Small intestine (tissue), 7 donors: ENCODE results near the gene PNKD. TPM values are rescaled to one million over a fixed set of nuclear protein-coding genes. Genes with fewer than 3 reads are reported as not detected.

Source experiments
- DNase-seq, 2 donors: peaks; one replicate each; pipeline versions ENCODE4 v3.0.0 to v3.0.0-alpha.2; 2013
- FAIRE-seq: peaks from 2 replicates; lab custom pipeline; 2012; peaks lifted over from hg19 to GRCh38; lab: Jason Lieb, UNC
- H3K27ac ChIP-seq, 3 donors: one replicate each; pipeline ENCODE4 v1.5.1; 2013; ENCODE audit warnings: low read length in 2 of 3, mild to moderate bottlenecking in 2 of 3, control low read depth in 1 of 3, inconsistent platforms in 1 of 3, low read depth in 1 of 3, moderate library complexity in 1 of 3
- H3K27me3 ChIP-seq, 3 donors: one replicate each; pipeline ENCODE4 v1.6.1; 2013; ENCODE audit warnings: low read length in 3 of 3, inconsistent platforms in 1 of 3; ENCODE audit not compliant: control insufficient read depth in 3 of 3, insufficient read depth in 3 of 3
- H3K36me3 ChIP-seq, 3 donors: one replicate each; pipeline ENCODE4 v1.6.1; 2013; ENCODE audit warnings: low read length in 3 of 3, inconsistent platforms in 1 of 3, low read depth in 1 of 3, mild to moderate bottlenecking in 1 of 3, moderate library complexity in 1 of 3; ENCODE audit not compliant: control insufficient read depth in 3 of 3, insufficient read depth in 2 of 3
- H3K4me1 ChIP-seq, 3 donors: one replicate each; pipeline ENCODE4 v1.6.1; 2013; ENCODE audit warnings: low read length in 2 of 3, inconsistent platforms in 1 of 3, low read depth in 1 of 3, mild to moderate bottlenecking in 1 of 3, moderate library complexity in 1 of 3; ENCODE audit not compliant: control insufficient read depth in 3 of 3, insufficient read depth in 2 of 3
- H3K4me3 ChIP-seq, 3 donors: one replicate each; pipeline ENCODE4 v1.5.1; 2013; ENCODE audit warnings: low read length in 3 of 3, control low read depth in 1 of 3, inconsistent platforms in 1 of 3, low read depth in 1 of 3, mild to moderate bottlenecking in 1 of 3, moderate library complexity in 1 of 3
- H3K9me3 ChIP-seq, 2 donors: one replicate each; pipeline ENCODE4 v1.6.1; 2013; ENCODE audit warnings: low read depth in 1 of 2, low read length in 1 of 2; ENCODE audit not compliant: control insufficient read depth in 2 of 2, insufficient read depth in 1 of 2
- WGBS, 3 donors: extraction: QIAGEN DNeasy Blood & Tissue Kit; methylation state at CpG; one replicate each; pipeline ENCODE4 v1.1.7; 2013; 5-methylcytosine and 5-hydroxymethylcytosine counted together
- polyA plus RNA-seq, 4 donors: library from polyadenylated mRNA; stranded (reverse) in 3 of 4; unstranded in 1 of 4; fragments of 200-250 nt in 3 of 4; fragments of 120-200 nt in 1 of 4; gene quantifications; one replicate each; pipeline versions ENCODE4 v1.2.1 to v1.2.3, GENCODE V29; 2013
- donor health status: healthy with polysubstance abuse.
- donor health status: control.
- donor health status: control.
- donor health status: Bipolar disorder and iron deficiency.
- donor health status: healthy.

PNKD gene
- polyA plus RNA-seq, 4 donors = 88.4 to 137 (median 104) TPM

- H3K27ac ChIP-seq = peak overlapping the region in 1 of 3 donors; percentile 31
- no peak overlapping the region for H3K4me3 ChIP-seq
- no peaks in the 10 kb centered on the region for H3K9me3 ChIP-seq
- H3K4me1 ChIP-seq = peaks cover 0 to 40% (median 2%) of the 10 kb centered on the region in 3 donors
- no peak for DNase-seq
- 74 to 92% (median 91%) methylated on average over 8 of the region's 8 CpGs for WGBS, 3 donors
- H3K27me3 ChIP-seq = no peaks in the 10 kb centered on the region
- H3K36me3 ChIP-seq = no peaks in the 10 kb centered on the region
- FAIRE-seq = no peak
These were observed 45.1 kb downstream of the PNKD start for GRCh38 chr2:218315397-218315796.

DNA sequence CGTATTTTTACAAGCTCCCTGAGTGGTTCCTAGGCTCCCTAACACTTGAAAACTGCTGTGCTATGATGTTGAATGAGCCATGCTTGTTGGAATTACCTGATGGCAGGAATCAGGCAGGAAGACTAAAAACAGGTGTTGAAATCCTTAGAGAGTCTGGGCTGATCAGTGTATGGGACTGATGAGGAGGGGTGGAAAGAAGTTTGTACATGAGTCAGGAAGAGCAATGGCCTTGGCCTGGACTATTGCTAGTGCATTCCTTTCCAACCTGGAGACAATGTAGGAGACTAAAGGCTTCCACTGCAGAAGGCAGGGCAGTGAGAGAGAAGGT is 46.9 kb downstream of the PNKD start:
- FAIRE-seq = no peak

GRCh38 chr2:218317835-218318234 is 47.5 kb downstream of the PNKD start:
- Histone ChIP-seq H3K27ac (no peak overlapping the region), H3K27me3 (no peaks in the 10 kb centered on the region), H3K36me3 (no peaks in the 10 kb centered on the region), H3K9me3 (no peaks in the 10 kb centered on the region), H3K4me1 (peaks cover 0 to 36% (median 0%) of the 10 kb centered on the region in 3 donors), H3K4me3 (no peak overlapping the region)
- DNase-seq (no peak), FAIRE-seq (no peak)
- 88 to 91% (median 90%) methylated on average over 4 of the region's 4 CpGs for WGBS, 3 donors

More for the DNA sequence above, 46.9 kb downstream of the PNKD start:
- Histone ChIP-seq H3K4me1 (peaks cover 0 to 38% (median 0%) of the 10 kb centered on the region in 3 donors), H3K4me3 (no peak overlapping the region), H3K27me3 (no peaks in the 10 kb centered on the region), H3K36me3 (no peaks in the 10 kb centered on the region), H3K9me3 (no peaks in the 10 kb centered on the region), H3K27ac (peak overlapping the region in 1 of 3 donors; percentile 23)
- 71 to 96% (median 85%) methylated on average over 1 of the region's 1 CpG for WGBS, 3 donors
- DNase-seq = no peak

DNA sequence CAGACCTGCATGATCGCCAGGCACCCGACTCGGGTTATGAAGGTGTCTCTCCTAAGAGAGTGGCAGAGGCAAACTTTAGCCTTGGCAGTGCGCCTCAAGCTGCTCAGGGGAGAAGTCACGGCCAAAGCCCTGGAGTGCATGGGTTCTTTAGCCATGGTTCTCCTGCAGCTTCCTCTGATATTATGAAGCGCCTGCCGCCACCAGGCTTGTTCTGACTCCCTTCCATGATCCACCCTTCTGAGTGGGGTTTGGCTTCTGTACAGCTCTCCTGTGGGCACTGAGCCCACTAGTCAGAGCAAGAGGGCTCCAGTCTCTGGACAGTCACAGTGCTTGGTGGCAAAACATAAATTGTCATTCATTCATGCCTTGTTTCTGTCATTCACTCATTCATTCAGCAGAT is 47.9 kb downstream of the PNKD start:
- DNase-seq (no peak), FAIRE-seq (no peak)
- WGBS, 3 donors = 81 to 91% (median 86%) methylated on average over 7 of the region's 7 CpGs
- H3K27ac ChIP-seq = no peak overlapping the region
- H3K36me3 ChIP-seq = no peaks in the 10 kb centered on the region
- peaks cover 0 to 35% (median 0%) of the 10 kb centered on the region in 3 donors for H3K4me1 ChIP-seq
- H3K4me3 ChIP-seq = no peak overlapping the region
- no peaks in the 10 kb centered on the region for H3K9me3 ChIP-seq
- H3K27me3 ChIP-seq = no peaks in the 10 kb centered on the region

- H3K36me3 ChIP-seq = no peaks in the 10 kb centered on the region
- DNase-seq (no peak), FAIRE-seq (no peak)
- H3K4me3 ChIP-seq = no peak overlapping the region
- 61 to 64% (median 64%) methylated on average over 6 of the region's 6 CpGs for WGBS, 3 donors
- H3K27ac ChIP-seq = no peak overlapping the region
- H3K4me1 ChIP-seq = peaks cover 0 to 43% (median 0%) of the 10 kb centered on the region in 3 donors
- no peaks in the 10 kb centered on the region for H3K9me3 ChIP-seq
- no peaks in the 10 kb centered on the region for H3K27me3 ChIP-seq
These were observed 49.6 kb downstream of the PNKD start for GRCh38 chr2:218319813-218320365.

- H3K4me3 ChIP-seq = no peak overlapping the region
- 87 to 93% (median 87%) methylated on average over 3 of the region's 3 CpGs for WGBS, 3 donors
- peaks cover 0 to 40% (median 0%) of the 10 kb centered on the region in 3 donors for H3K4me1 ChIP-seq
- H3K27ac ChIP-seq = peak overlapping the region in 1 of 3 donors; percentile 6
- FAIRE-seq (no peak), DNase-seq (no peak)
- no peaks in the 10 kb centered on the region for H3K27me3 ChIP-seq
- H3K36me3 ChIP-seq = no peaks in the 10 kb centered on the region
- no peaks in the 10 kb centered on the region for H3K9me3 ChIP-seq
These were observed 50.5 kb downstream of the PNKD start for GRCh38 chr2:218320704-218321336.

DNA sequence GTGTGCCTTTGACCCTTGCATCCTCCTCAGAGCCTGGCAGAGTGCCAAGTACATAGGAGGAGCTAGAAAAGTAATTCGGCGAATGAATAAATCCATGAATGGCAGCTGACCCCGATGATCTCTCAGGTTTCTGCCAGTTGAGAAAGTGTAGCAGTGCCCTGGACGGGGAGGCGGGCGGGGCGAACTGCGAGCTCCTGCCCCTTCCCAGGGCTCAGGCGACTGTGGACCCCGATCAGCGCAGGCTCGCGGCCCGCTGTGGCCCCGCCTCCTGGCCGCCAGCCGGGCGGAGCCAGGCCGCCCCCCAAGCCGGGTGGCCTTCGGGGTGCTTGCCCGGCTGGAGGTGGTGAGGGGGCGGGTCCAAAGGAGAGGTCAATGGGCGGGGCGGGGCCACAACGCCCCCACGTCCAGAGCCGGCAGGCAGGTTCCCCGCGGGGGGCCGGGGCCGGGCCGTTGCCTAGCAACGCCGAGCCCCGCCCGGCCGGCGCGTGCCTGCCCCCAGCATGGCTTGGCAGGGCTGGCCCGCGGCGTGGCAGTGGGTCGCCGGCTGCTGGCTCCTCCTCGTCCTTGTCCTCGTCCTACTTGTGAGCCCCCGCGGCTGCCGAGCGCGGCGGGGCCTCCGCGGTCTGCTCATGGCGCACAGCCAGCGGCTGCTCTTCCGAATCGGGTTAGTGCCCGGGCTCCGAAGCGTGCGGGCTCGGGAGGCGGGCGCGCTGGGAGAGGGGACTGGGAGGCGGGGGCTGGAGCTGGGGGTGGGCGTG is 52.6 kb downstream of the PNKD start:
- no peaks in the 10 kb centered on the region for H3K9me3 ChIP-seq
- 0 to 1% (median 1%) methylated on average over 25 to 69 of the region's 69 CpGs for WGBS, 3 donors
- FAIRE-seq (no peak), DNase-seq (peak; percentile 96)
- H3K4me1 ChIP-seq = peaks cover 0 to 39% (median 0%) of the 10 kb centered on the region in 3 donors
- peak overlapping the region; percentile 3 to 93 (median 67) for H3K27ac ChIP-seq
- no peaks in the 10 kb centered on the region for H3K27me3 ChIP-seq
- peaks cover 0 to 11% (median 0%) of the 10 kb centered on the region in 3 donors for H3K36me3 ChIP-seq
- H3K4me3 ChIP-seq = peak overlapping the region; percentile 48 to 73 (median 62)
